Activated naive CD4-positive, alpha-beta T cell treated with anti-CD3 and anti-CD28 coated beads, Interleukin-2, amount 10 ng/mL, durations not matched to agents 7 days and 5 days (primary cell): Measurements from ENCODE around the gene TMOD3.
"Not testable (repeated sequence)": the region's sequence is repeated elsewhere in the genome, so short reads cannot be mapped to it uniquely, and the experiment has no call there.

ENCODE experiments used
- CTCF ChIA-PET: fragments of 350-600 bp; sonication (Branson Sonifier 250); formaldehyde crosslinking; loops from one replicate; lab custom pipeline; 2021; ENCODE audit warnings: antibody characterized with exemption; lab: Charles Lee
- DNase-seq: peaks from one replicate; pipeline ENCODE4 v3.0.0-alpha.2; 2020
- H3K27ac Mint-ChIP-seq: one replicate; pipeline ENCODE4 v1.8.0; 2021; ENCODE audit warnings: mild to moderate bottlenecking, moderate library complexity, mixed read lengths
- H3K27me3 Mint-ChIP-seq: one replicate; pipeline ENCODE4 v1.8.0; 2021; ENCODE audit warnings: mild to moderate bottlenecking, mixed read lengths
- H3K36me3 Mint-ChIP-seq: one replicate; pipeline ENCODE4 v1.8.0; 2021; ENCODE audit warnings: mixed read lengths
- H3K4me1 Mint-ChIP-seq: one replicate; pipeline ENCODE4 v1.8.0; 2021; ENCODE audit warnings: mixed read lengths
- H3K4me3 Mint-ChIP-seq: one replicate; pipeline ENCODE4 v1.8.0; 2021; ENCODE audit warnings: mild to moderate bottlenecking, moderate library complexity, mixed read lengths
- H3K9me3 Mint-ChIP-seq: one replicate; pipeline ENCODE4 v1.8.0; 2021; ENCODE audit warnings: mixed read lengths

Gene TMOD3

DNA sequence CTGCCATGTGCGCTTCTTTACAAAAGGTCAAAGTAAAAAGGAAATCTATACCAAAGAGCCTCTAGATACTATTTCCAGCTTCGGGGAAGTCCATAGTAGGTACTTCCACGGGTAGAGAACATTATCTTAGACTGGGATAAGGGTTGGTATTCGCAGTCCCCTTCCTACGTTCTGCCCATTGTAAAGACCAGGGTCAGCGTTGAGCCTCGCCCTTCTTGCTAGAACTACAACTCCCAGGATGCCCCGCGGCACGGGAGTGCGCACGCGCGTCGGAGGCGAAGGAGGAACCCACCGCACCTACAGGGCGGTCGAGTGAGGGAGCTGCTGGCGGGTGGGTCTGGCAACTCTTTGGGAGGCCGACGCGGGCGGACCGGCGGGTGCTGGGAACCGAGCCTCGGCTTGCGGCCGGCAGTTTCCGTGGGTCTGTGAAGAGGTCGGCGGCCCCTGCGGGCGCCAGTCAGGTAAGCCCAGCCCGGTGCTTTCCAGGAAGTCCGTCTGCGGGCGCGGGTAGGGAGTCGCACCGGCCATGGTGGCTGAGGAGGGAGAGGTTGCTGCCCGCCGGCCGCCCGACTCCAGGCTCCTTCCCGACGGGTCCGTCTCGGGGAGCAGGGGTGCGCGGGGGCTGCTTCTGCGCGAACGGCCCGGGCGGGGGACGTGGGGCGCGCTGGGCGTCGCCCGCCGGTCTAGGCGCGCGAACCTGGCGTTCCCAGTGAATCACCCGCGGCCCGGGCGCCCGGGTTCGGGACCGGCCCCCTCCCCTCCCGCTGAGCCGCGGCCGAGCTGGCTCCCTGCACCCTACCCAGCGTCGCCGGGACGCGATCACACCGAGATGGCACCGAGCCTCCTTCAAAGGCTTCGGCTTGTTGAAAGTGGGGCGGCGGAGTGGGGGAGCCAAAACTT, at the start of gene TMOD3:
Gene TMOD3 (plus strand): TSS at position 278 of the 900 bp plus-strand sequence. CDS start 33,232 bp downstream, outside the sequence.
- CTCF ChIA-PET: interaction anchor here (1.3 kb wide), 1 partner anchor 9 kb away, joined by 4 read pairs; no protein-coding TSS in a partner anchor
- Mint-ChIP-seq H3K27ac (peak within 1 kb of the TSS; percentile 90), H3K4me3 (peak within 1 kb of the TSS; percentile 89), H3K4me1 (peaks cover 41% of the 10 kb centered on the region), H3K27me3 (peaks cover 10% of the 10 kb centered on the region), H3K36me3 (peaks cover 8% of the 10 kb centered on the region), H3K9me3 (no peaks in the 10 kb centered on the region)
- DNase-seq: peak; percentile 91

DNA sequence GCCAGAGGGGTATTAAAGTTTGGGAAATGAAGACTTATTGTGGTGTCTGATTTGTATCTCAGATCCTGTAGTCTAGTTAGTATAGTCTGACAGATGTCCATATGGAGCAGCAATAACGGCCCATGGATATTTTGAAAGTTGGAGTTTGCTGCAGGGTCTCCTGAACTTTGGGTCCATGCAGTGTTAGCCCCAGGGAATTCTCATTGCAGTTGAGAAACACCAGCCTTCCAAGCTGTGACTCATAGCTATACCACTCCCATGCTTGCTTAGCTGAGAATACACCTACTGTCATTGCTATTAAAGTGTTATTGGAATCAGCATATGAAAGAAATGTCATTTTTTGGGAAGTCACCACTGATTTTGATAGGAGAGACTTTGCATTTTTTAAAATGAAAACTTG, 48.8 kb upstream of the TMOD3 start:
- no peak overlapping the region for H3K27ac Mint-ChIP-seq
- peaks cover 4% of the 10 kb centered on the region for H3K9me3 Mint-ChIP-seq

GRCh38 chr15:51781506-51781905, 47.9 kb upstream of the TMOD3 start:
- peaks cover 4% of the 10 kb centered on the region for H3K9me3 Mint-ChIP-seq
- no peak overlapping the region for H3K27ac Mint-ChIP-seq
- H3K4me3 Mint-ChIP-seq: no peak overlapping the region
- DNase-seq: no peak
- no peaks in the 10 kb centered on the region for H3K4me1 Mint-ChIP-seq
- CTCF ChIA-PET: interaction anchor here (1.9 kb wide), 1 partner anchor 132 kb away, joined by 10 read pairs; no protein-coding TSS in a partner anchor
- no peaks in the 10 kb centered on the region for H3K27me3 Mint-ChIP-seq
- peaks cover 26% of the 10 kb centered on the region for H3K36me3 Mint-ChIP-seq

More for the DNA sequence above, 48.8 kb upstream of the TMOD3 start:
- Mint-ChIP-seq H3K27me3 (no peaks in the 10 kb centered on the region), H3K4me3 (no peak overlapping the region), H3K36me3 (peaks cover 27% of the 10 kb centered on the region), H3K4me1 (peaks cover 4% of the 10 kb centered on the region)
- CTCF ChIA-PET: interaction anchor here (1.9 kb wide), 1 partner anchor 131 kb away, joined by 10 read pairs; no protein-coding TSS in a partner anchor
- no peak for DNase-seq

DNA sequence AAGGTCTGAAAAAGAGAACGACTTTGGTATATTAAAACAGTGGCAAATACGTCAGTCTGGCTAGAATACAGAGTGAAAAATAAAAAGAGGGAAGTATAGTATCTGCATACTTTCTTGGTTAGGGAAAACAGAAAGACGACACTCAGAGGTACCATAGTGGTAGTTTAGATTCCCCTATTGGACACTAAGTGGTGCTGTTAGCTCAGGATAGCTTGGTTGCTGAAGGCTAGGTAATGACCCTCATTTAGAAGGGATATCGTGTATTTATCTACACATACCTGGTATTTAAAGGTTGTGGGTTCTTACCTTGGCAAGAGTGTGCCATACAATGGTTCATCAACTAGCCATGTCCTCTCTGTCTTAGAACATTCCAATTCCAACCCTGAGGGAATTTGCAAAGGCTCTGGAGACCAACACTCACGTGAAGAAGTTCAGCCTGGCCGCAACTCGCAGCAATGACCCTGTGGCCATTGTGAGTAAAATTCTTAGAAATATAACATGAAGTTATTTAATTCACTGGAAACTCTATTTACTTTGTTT, 47.0 kb upstream of the TMOD3 start:
- Mint-ChIP-seq H3K27ac (no peak overlapping the region), H3K9me3 (peaks cover 4% of the 10 kb centered on the region), H3K27me3 (no peaks in the 10 kb centered on the region), H3K36me3 (peaks cover 30% of the 10 kb centered on the region), H3K4me1 (no peaks in the 10 kb centered on the region), H3K4me3 (no peak overlapping the region)
- DNase-seq: no peak
- CTCF ChIA-PET: interaction anchor here (1.3 to 1.8 kb wide), 2 partner anchors 132 to 426 kb away, joined by 5 to 9 read pairs; no protein-coding TSS in a partner anchor

- Mint-ChIP-seq H3K27ac (no peak overlapping the region), H3K4me1 (no peaks in the 10 kb centered on the region), H3K9me3 (peaks cover 4% of the 10 kb centered on the region), H3K36me3 (peaks cover 33% of the 10 kb centered on the region), H3K4me3 (no peak overlapping the region), H3K27me3 (no peaks in the 10 kb centered on the region)
- CTCF ChIA-PET: interaction anchor here (1.3 kb wide), 1 partner anchor 424 kb away, joined by 5 read pairs; no protein-coding TSS in a partner anchor
- DNase-seq: no peak
Observed at GRCh38 chr15:51783967-51784366, 45.5 kb upstream of the TMOD3 start.

- H3K9me3 Mint-ChIP-seq, CTCF ChIA-PET, H3K4me3 Mint-ChIP-seq, H3K4me1 Mint-ChIP-seq, H3K27me3 Mint-ChIP-seq, DNase-seq, H3K27ac Mint-ChIP-seq: not testable (repeated sequence)
- peaks cover 23% of the 10 kb centered on the region for H3K36me3 Mint-ChIP-seq
Observed at GRCh38 chr15:51787130-51787529, 42.3 kb upstream of the TMOD3 start.

GRCh38 chr15:51792474-51792873, 37.0 kb upstream of the TMOD3 start:
- H3K9me3 Mint-ChIP-seq, H3K27ac Mint-ChIP-seq, H3K4me1 Mint-ChIP-seq, H3K4me3 Mint-ChIP-seq, CTCF ChIA-PET, H3K27me3 Mint-ChIP-seq, DNase-seq, H3K36me3 Mint-ChIP-seq: not testable (repeated sequence)

DNA sequence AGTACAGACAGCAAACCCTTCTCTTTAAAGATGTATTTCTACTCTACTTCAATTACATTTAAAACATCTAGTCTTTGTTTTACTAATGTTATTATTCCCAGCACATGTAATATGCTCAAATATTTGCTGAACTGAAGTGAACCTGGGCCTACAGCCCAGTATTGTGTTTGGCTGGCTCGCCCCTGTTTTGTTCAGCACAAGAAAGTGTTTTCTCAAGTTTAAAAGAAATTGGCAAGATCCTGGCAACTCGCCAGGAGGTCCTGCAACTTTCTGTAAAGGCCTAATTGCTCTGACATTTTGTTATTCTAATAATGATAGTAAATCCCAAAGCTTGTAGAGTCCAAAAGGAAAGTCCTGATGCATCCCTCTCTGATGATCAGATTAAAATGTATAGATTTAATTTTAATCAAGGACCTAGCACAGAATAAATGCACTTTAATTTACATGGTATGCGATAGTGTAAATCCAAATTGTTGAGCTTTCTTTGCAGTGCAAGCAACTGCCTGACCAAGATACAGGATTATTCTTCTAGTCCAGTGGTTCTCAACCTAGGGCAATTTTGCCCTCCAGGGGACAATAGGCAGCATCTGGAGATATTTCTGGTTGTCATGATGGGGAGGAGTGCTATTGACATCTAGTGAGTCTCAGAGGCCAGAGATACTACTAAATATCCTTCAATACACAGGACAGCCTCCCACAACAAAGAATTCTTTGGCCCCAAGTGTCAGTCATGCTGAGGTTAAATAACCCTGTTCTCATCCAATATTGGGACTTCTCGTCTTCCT, 35.7 kb upstream of the TMOD3 start:
- Mint-ChIP-seq H3K36me3 (peaks cover 2% of the 10 kb centered on the region), H3K27ac (no peak overlapping the region), H3K27me3 (no peaks in the 10 kb centered on the region), H3K9me3 (no peaks in the 10 kb centered on the region), H3K4me3 (no peak overlapping the region), H3K4me1 (peaks cover 8% of the 10 kb centered on the region)
- no peak for DNase-seq
- CTCF ChIA-PET: interaction anchor here (1.2 kb wide), 1 partner anchor 17 kb away, joined by 3 read pairs; no protein-coding TSS in a partner anchor

DNA sequence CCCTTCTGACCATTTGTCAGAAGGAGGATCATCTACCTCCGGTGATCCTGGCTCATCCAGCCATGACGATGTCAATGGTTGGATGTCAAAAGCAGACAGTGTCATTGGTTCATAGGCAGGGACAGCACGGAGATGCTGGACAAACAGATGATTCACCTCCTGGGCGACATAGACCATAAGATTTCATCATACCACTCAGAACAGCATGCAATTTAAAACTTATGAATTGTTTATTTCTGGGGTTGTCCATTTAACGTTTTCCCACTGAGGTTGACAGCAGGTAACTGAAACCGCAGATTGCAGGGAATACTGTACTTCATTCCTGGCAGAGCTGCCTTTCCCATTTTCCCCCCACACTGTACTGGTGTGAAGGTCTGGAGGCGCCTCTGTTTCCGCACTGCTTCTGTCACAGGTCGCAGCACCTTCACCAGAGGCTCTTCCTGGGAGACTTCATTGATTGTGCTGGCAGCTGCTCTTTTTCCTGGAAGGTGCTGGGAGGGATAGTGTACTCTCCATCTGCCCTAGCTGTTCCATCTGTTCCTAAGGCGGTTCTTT, 32.5 kb upstream of the TMOD3 start:
- no peak overlapping the region for H3K27ac Mint-ChIP-seq
- no peak for DNase-seq
- H3K36me3 Mint-ChIP-seq: peaks cover 5% of the 10 kb centered on the region
- H3K27me3 Mint-ChIP-seq: no peaks in the 10 kb centered on the region
- peaks cover 9% of the 10 kb centered on the region for H3K4me1 Mint-ChIP-seq
- H3K9me3 Mint-ChIP-seq: no peaks in the 10 kb centered on the region
- no peak overlapping the region for H3K4me3 Mint-ChIP-seq
- CTCF ChIA-PET: no interaction called here

- Mint-ChIP-seq H3K36me3 (peaks cover 5% of the 10 kb centered on the region), H3K9me3 (no peaks in the 10 kb centered on the region), H3K4me1 (peaks cover 9% of the 10 kb centered on the region), H3K4me3 (no peak overlapping the region), H3K27me3 (no peaks in the 10 kb centered on the region), H3K27ac (no peak overlapping the region)
- CTCF ChIA-PET: no interaction called here
- DNase-seq: no peak
Observed at GRCh38 chr15:51798281-51798680, 31.2 kb upstream of the TMOD3 start.

GRCh38 chr15:51799282-51800252, 29.9 kb upstream of the TMOD3 start:
- CTCF ChIA-PET: no interaction called here
- H3K9me3 Mint-ChIP-seq: no peaks in the 10 kb centered on the region
- H3K36me3 Mint-ChIP-seq: peaks cover 7% of the 10 kb centered on the region
- no peak overlapping the region for H3K27ac Mint-ChIP-seq
- H3K4me3 Mint-ChIP-seq: no peak overlapping the region
- H3K4me1 Mint-ChIP-seq: peaks cover 9% of the 10 kb centered on the region
- no peak for DNase-seq
- no peaks in the 10 kb centered on the region for H3K27me3 Mint-ChIP-seq

- no peaks in the 10 kb centered on the region for H3K27me3 Mint-ChIP-seq
- no peak overlapping the region for H3K4me3 Mint-ChIP-seq
- H3K27ac Mint-ChIP-seq: no peak overlapping the region
- CTCF ChIA-PET: interaction anchor here (1.3 kb wide), 1 partner anchor 24 kb away, joined by 3 read pairs; no protein-coding TSS in a partner anchor
- DNase-seq: no peak
- H3K4me1 Mint-ChIP-seq: peaks cover 12% of the 10 kb centered on the region
- peaks cover 11% of the 10 kb centered on the region for H3K36me3 Mint-ChIP-seq
- H3K9me3 Mint-ChIP-seq: no peaks in the 10 kb centered on the region
Observed at GRCh38 chr15:51801391-51801835, 28.0 kb upstream of the TMOD3 start.

DNA sequence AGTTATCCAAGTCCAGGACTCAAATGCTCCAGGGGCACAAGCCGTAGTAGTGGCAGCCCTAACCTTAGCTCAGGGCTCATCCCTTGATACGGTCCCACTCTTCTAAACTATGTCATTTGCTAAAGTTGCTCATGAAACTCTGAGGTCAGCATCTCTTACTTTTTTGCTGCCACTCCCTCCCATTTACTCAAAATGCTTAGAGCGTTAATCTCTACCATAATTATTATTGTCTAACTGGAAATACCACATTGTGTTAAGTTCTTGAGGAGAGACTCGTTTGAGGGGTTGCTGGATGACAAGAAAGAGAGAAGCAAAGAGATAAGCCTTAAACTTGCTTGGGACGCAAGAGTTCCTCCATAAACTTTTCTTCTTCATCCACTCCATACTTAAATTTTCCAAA, 26.9 kb upstream of the TMOD3 start:
- no peaks in the 10 kb centered on the region for H3K27me3 Mint-ChIP-seq
- no peak for DNase-seq
- peaks cover 12% of the 10 kb centered on the region for H3K36me3 Mint-ChIP-seq
- H3K4me3 Mint-ChIP-seq: no peak overlapping the region
- no peaks in the 10 kb centered on the region for H3K9me3 Mint-ChIP-seq
- CTCF ChIA-PET: interaction anchor here (0.6 to 1.3 kb wide), 2 partner anchors 25 to 115 kb away, joined by 3 read pairs; no protein-coding TSS in a partner anchor
- peaks cover 13% of the 10 kb centered on the region for H3K4me1 Mint-ChIP-seq
- no peak overlapping the region for H3K27ac Mint-ChIP-seq
